Stimulated activated naive CD4-positive, alpha-beta T cell treated with Interleukin-2 at 50 U/mL for 16 hours (primary cell): ENCODE results near the gene MOB3A.

ENCODE experiments used
- DNase-seq: peaks from one replicate; lab custom pipeline; 2025; lab: John Stamatoyannopoulos, UW

MOB3A gene

DNA sequence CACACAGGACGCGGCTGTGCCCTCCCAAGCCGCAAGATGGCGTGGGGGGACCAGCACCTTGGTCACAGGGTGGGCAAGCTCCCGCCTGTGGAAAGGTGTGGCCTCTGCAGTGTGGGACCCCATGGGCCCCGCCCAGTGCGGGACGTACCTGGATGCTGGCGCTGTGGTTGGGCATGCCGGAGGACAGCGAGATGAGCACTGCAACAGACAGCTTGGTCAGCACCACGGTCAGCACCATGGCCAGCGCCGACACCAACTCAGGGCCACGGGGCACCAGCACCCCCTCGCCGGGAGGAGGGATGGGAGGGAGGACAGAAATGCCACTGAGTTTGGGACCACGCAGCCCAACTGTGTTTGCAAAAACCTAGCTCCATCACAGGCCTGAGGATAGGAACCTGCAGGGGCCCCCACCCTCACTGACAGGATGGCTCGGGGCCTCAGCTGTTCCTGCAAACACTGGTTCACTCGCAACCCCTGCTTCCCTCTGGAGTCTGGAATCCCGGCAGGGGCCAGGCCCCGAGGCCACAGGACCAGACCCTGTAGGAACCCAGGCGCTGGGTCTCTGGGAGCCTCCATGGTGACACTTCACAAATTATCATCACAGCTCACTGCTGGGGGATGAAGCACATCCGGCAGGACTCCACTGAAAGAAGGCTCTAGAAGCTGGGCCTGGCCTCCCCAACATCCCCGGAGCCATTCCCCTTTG is 27.7 kb upstream of the MOB3A start:
- DNase-seq = no peak

GRCh38 chr19:2122982-2123381 is 26.9 kb upstream of the MOB3A start:
- DNase-seq = no peak

GRCh38 chr19:2122251-2122650 is 26.1 kb upstream of the MOB3A start:
- no peak for DNase-seq

GRCh38 chr19:2121416-2122051 is 25.4 kb upstream of the MOB3A start:
- no peak for DNase-seq

GRCh38 chr19:2120821-2121220 is 24.7 kb upstream of the MOB3A start:
- DNase-seq = no peak

GRCh38 chr19:2119921-2120785 is 24.0 kb upstream of the MOB3A start:
- no peak for DNase-seq

DNA sequence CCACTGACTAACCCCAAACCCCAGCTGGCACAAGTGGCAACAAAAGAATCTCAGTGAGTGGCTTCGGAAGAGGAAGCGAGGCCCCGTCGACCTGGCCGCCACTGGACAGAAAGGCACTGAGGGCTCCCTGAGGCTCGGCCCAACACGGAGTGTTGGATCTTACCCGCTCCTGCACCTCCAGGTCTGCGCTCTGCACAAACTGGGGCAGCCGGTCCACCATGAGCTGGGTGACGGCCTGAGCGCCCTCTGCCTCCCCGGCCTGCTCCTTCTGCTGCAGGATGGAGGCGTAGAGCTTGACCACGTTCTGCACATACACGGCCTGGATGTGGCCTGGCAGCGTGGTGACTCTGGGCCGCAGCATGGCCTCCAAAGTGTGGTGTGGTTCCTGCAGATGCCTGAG is 22.3 kb upstream of the MOB3A start:
- no peak for DNase-seq

DNA sequence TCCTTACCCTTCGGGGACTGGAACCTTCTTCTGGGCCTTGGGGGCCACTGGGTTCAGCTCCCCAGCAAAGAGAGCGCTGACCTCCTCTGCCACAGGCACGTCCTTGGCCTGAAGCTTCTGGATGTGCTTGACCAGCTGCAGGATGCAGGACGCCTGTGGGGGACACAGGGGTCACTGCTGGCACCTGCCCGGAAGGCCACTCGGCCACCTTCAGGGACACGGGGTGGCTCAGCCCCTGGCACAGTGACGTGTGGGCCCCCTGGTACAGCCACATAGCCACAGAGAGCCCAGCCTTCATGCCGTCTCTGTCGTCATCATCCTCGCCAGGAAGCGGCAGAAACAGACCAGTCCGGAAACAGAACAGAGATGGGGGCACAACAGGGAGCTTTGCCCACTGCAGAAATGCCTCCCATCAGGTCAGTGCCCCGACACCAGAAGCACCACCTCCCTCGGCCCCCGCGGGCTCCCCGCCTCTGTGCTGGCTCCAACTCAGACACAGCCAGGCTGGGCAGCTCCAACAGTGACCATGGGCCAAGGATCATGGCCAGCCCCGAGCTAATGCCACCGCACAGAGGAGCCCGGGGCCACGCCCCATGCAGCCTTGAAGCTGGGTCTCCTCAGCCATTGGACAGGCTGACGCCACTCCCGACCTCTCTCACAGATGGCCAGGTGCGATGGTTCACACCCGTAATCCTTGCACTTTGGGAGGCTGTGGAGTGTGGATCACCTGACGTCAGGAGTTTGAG is 21.3 kb upstream of the MOB3A start:
- DNase-seq = no peak

GRCh38 chr19:2116507-2116906 is 20.4 kb upstream of the MOB3A start:
- no peak for DNase-seq

DNA sequence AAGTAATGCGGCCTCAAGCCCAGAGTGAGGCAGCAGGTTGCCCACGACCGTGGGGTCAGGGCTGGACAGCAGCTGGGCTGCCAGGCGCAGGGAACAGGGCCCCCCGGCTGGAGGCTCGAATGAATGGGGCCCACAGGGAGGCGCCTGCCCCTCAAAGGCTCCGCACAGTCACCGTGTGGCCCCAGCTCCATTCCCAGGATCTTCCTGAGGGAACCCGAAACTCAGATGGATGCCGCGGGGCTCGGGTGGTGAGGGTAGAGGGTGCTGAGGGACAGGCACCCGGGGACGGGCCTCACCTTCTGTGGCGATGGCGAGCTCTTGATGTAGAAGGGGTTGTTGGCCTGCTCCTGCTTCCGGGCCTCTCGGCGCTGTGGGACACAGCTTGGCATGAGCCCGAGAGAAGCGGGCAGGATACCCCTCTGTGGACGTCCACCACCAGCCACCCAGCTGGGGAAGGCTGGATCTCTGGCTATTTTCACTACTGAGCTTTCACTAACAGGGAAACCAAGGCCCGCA is 19.8 kb upstream of the MOB3A start:
- no peak for DNase-seq

- no peak for DNase-seq
Measured at GRCh38 chr19:2115324-2115723, 19.2 kb upstream of the MOB3A start.

GRCh38 chr19:2114821-2115220 is 18.7 kb upstream of the MOB3A start:
- DNase-seq = no peak

- no peak for DNase-seq
Measured at GRCh38 chr19:2114218-2114617, 18.1 kb upstream of the MOB3A start.

DNA sequence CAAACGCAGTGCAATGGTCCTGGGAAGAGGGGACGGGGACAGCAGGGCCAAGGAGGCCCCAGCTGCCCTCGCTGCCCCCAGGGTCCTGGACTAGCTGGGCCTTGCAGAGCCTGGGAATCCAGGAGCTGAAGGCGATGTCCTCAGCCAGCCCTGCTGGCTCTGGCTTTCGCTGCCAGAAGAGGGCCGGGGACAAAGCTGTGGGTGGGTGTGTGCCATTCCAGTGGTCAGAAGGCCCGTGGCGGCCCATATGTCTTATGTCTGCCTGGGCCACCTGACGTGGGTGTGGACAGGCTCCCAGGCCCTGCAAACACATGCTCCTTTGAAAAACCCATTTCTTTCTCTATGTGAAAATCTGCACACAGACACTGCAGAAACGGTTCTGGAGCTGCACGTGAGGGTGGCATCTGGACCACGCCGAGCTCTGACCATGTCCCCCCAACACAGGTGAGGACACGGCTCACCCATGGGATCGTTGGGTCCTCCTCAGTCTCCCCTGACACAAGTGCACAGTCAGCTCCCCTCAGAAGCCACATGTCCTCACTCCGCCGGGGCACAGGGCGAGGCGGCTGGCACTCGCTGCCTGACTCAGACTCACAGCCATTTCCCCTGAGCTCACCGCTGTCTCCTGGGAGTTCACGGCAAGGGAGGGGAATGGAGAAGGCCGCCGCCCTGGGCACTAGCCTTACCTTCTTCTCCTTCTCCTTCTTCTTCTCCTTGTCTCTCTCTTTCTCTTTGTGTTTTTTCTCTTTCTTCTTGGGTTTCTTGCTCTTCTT is 17.5 kb upstream of the MOB3A start:
- no peak for DNase-seq

DNA sequence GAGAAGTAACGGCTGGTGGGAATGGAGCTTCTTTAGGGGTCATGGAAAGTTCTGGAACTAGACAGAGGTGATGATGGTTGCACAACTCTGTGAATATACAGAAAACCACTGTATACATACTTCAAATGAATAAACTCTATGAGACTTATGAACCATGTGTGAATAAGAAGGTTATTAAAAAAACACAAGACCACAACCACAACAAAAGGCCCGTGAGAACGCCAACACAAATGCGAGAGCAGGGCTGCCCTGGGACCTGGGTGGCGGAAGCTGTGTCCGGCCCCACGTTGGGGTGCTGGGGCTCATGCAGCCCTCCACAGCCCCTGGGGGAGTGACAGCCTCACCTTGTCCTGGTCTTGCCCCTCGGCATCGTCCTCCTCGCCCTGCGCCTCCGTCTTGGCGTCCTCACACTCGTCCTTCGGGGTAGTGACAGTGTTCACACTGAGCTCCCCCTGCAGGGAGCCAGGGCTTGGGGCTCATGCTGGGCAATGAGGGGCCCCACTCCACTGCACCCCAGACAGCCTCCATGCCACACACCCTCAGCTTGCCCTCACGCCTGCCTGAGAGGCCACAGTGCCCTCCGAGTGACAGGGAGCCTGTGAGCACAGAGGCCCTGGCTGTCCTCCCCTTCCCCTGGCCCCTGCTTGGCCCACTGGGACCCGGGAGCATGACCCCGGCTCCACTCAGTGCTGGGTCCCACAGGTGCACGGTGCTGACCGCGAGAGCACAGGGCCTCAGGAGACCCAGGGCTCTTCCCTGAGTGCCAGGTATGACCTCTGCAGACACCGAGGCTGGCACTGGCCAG is 16.6 kb upstream of the MOB3A start:
- no peak for DNase-seq

- no peak for DNase-seq
Measured at GRCh38 chr19:2111886-2112285, 15.8 kb upstream of the MOB3A start.

GRCh38 chr19:2111425-2111824 is 15.3 kb upstream of the MOB3A start:
- no peak for DNase-seq

DNA sequence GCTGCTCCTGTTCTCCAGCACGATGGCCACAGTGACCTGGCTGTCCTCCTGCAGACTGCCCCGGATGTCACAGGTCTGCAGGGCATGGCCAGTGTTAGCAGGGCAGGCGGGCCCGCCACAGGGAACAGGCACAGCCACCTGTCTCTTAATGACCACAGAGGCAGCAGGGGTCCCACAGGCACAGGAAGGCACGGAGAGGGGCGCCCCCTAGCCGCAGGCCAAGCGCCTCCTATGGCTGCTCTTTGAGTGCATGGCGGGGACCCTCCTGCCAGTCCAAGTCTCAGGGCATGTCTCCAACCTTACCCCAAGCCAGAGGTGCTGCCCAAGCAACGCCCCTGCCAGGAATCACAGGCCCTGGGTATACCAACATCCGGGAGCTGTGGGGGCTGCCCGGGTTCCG is 14.7 kb upstream of the MOB3A start:
- no peak for DNase-seq

DNA sequence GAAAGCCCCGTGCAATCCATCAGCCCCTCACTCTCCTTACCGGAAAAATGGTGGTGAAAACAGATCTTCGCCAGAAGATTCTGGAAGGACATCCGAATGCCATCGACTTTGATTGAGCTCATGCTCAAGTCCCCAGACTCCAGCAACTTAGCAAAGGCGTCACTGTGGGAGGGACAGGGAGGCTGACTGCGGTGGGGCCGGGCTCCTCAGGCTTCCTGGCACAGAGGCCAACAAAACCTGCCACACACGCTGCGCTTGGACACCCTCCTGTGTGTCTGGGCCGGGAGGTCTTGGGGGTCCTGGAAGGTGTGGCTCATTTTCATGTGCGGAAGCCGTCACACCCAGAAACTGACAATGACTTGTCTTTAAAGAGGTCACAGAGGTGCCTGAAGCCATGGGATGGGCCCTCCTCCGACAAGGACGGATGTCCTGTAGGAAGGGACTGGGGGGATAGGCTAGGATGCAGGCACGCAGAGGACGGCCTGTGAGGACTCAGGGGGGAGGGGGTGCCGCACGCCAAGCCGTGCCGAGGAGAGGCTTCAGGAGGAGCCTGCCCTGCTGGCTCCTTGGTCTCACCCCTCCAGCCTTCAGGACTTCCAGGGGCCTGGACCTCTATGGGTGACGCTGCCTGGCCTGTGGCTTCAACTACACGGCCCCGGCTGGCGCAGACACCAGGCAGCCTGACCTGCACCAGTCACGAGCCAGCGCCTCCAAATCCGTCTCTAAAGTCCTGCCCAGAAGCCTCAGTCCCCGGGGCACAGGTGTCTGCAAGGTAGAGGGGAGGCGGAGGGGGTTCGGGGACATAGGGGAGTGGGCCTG is 13.1 kb upstream of the MOB3A start:
- DNase-seq = no peak
